Transverse colon (tissue), 4 donors: ENCODE results near the gene MORC1.

Experiments
- EP300 ChIP-seq: sonication (generic); formaldehyde crosslinking; IDR thresholded peaks from one replicate; pipeline ENCODE4 v1.6.1; 2017; ENCODE audit warnings: antibody characterized with exemption, low read depth
- POLR2A ChIP-seq: fragments of 450-650 bp; IDR thresholded peaks from one replicate; pipeline ENCODE4 v1.6.1; 2016; ENCODE audit warnings: antibody characterized with exemption, mild to moderate bottlenecking, moderate library complexity
- POLR2AphosphoS5 ChIP-seq, 3 donors: sonication (generic); formaldehyde crosslinking; IDR thresholded peaks; one replicate each; pipeline ENCODE4 v1.6.1; 2016; ENCODE audit warnings: antibody characterized with exemption in 3 of 3
- TF ChIP-seq, protein P1 (sequence below), 5 experiments: fragments of 200-600 bp in 3 of 5; fragments of 450-650 bp in 2 of 5; sonication (generic) in 3 of 5; IDR thresholded peaks; 1 replicate in 2 of 5; 2 replicates in 3 of 5; pipeline ENCODE4 v1.5.1; 2016 to 2017; ENCODE audit warnings: antibody characterized with exemption in 5 of 5, inconsistent platforms in 3 of 5, mild to moderate bottlenecking in 2 of 5, moderate library complexity in 1 of 5

GRCh38 chr3:109143646-109144045 is 25.7 kb upstream of the MORC1 start:
- TF ChIP-seq POLR2A (no peak), POLR2AphosphoS5 (IDR thresholded peaks at IDR 0.05) (no peak), EP300 (no peak)
- TF ChIP-seq, protein P1, sequence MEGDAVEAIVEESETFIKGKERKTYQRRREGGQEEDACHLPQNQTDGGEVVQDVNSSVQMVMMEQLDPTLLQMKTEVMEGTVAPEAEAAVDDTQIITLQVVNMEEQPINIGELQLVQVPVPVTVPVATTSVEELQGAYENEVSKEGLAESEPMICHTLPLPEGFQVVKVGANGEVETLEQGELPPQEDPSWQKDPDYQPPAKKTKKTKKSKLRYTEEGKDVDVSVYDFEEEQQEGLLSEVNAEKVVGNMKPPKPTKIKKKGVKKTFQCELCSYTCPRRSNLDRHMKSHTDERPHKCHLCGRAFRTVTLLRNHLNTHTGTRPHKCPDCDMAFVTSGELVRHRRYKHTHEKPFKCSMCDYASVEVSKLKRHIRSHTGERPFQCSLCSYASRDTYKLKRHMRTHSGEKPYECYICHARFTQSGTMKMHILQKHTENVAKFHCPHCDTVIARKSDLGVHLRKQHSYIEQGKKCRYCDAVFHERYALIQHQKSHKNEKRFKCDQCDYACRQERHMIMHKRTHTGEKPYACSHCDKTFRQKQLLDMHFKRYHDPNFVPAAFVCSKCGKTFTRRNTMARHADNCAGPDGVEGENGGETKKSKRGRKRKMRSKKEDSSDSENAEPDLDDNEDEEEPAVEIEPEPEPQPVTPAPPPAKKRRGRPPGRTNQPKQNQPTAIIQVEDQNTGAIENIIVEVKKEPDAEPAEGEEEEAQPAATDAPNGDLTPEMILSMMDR (IDR thresholded peaks at IDR 0.05) = no peak
